T1000 (cell line): Measurements from ENCODE around the gene SLC7A1.

Experiments used
- DNase-seq: peaks from one replicate; lab custom pipeline; 2025; ENCODE audit warnings: mixed read lengths; lab: John Stamatoyannopoulos, UW

The SLC7A1 gene

GRCh38 chr13:29561918-29562317 lies 33.6 kb downstream of the SLC7A1 start:
- DNase-seq = no peak

GRCh38 chr13:29556742-29557141 lies 38.7 kb downstream of the SLC7A1 start:
- no peak for DNase-seq

GRCh38 chr13:29551214-29551613 lies 44.3 kb downstream of the SLC7A1 start:
- no peak for DNase-seq

- DNase-seq = no peak
Observed at GRCh38 chr13:29550430-29550988, 45.0 kb downstream of the SLC7A1 start.

GRCh38 chr13:29548722-29549121 lies 46.8 kb downstream of the SLC7A1 start:
- no peak for DNase-seq

GRCh38 chr13:29547153-29547552 lies 48.3 kb downstream of the SLC7A1 start:
- DNase-seq = no peak

GRCh38 chr13:29546662-29547061 lies 48.8 kb downstream of the SLC7A1 start:
- DNase-seq = no peak

- DNase-seq = no peak
Observed at GRCh38 chr13:29545988-29546387, 49.5 kb downstream of the SLC7A1 start.

- peak; percentile 42 for DNase-seq
Observed at GRCh38 chr13:29543230-29544215, 52.0 kb downstream of the SLC7A1 start.

GRCh38 chr13:29542381-29542780 lies 53.1 kb downstream of the SLC7A1 start:
- DNase-seq = no peak

- DNase-seq = no peak
Observed at GRCh38 chr13:29541400-29541799, 54.1 kb downstream of the SLC7A1 start.

GRCh38 chr13:29540799-29541198 lies 54.7 kb downstream of the SLC7A1 start:
- no peak for DNase-seq

GRCh38 chr13:29540334-29540733 lies 55.2 kb downstream of the SLC7A1 start:
- DNase-seq = no peak

- DNase-seq = no peak
Observed at GRCh38 chr13:29539856-29540255, 55.6 kb downstream of the SLC7A1 start.

GRCh38 chr13:29538652-29539040 lies 56.8 kb downstream of the SLC7A1 start:
- no peak for DNase-seq

GRCh38 chr13:29537736-29538651 lies 57.5 kb downstream of the SLC7A1 start:
- DNase-seq = no peak

- DNase-seq = no peak
Observed at GRCh38 chr13:29536853-29537252, 58.6 kb downstream of the SLC7A1 start.

GRCh38 chr13:29535663-29536655 lies 59.5 kb downstream of the SLC7A1 start:
- DNase-seq = no peak

GRCh38 chr13:29534083-29534482 lies 61.4 kb downstream of the SLC7A1 start:
- no peak for DNase-seq

GRCh38 chr13:29532821-29533220 lies 62.7 kb downstream of the SLC7A1 start:
- no peak for DNase-seq

- DNase-seq = no peak
Observed at GRCh38 chr13:29532116-29532515, 63.4 kb downstream of the SLC7A1 start.
